Sigmoid colon (tissue), 4 donors: ENCODE results near the gene NDOR1.

ENCODE experiments used
- CTCF ChIP-seq, 4 experiments: fragments of 450-650 bp in 3 of 4; fragments of 200-600 bp in 1 of 4; IDR thresholded peaks; one replicate each; pipeline ENCODE4 v1.5.1; 2016 to 2019; ENCODE audit warnings: antibody characterized with exemption in 4 of 4, mild to moderate bottlenecking in 3 of 4, moderate library complexity in 2 of 4
- EP300 ChIP-seq, 4 donors: sonication (generic); formaldehyde crosslinking; IDR thresholded peaks; one replicate each; pipeline ENCODE4 v1.6.1; 2017; ENCODE audit warnings: antibody characterized with exemption in 4 of 4
- POLR2A ChIP-seq, 2 donors: fragments of 450-650 bp; IDR thresholded peaks; one replicate each; pipeline ENCODE4 v1.6.1; 2016; ENCODE audit warnings: antibody characterized with exemption in 2 of 2, mild to moderate bottlenecking in 2 of 2, moderate library complexity in 2 of 2
- POLR2AphosphoS5 ChIP-seq, 4 donors: sonication (generic); formaldehyde crosslinking; IDR thresholded peaks; one replicate each; pipeline ENCODE4 v1.6.1; 2017; ENCODE audit warnings: antibody characterized with exemption in 4 of 4

- no peak for TF ChIP-seq POLR2A (IDR thresholded peaks at IDR 0.05)
- TF ChIP-seq CTCF (IDR thresholded peaks at IDR 0.05): no peak
- no peak for TF ChIP-seq POLR2AphosphoS5 (IDR thresholded peaks at IDR 0.05)
- no peak for TF ChIP-seq EP300 (IDR thresholded peaks at IDR 0.05)
Measured at GRCh38 chr9:137185921-137186320, 19.6 kb upstream of the NDOR1 start.
